ENCODE measurements around the gene ADAM33.

ADAM33 gene, protein sequence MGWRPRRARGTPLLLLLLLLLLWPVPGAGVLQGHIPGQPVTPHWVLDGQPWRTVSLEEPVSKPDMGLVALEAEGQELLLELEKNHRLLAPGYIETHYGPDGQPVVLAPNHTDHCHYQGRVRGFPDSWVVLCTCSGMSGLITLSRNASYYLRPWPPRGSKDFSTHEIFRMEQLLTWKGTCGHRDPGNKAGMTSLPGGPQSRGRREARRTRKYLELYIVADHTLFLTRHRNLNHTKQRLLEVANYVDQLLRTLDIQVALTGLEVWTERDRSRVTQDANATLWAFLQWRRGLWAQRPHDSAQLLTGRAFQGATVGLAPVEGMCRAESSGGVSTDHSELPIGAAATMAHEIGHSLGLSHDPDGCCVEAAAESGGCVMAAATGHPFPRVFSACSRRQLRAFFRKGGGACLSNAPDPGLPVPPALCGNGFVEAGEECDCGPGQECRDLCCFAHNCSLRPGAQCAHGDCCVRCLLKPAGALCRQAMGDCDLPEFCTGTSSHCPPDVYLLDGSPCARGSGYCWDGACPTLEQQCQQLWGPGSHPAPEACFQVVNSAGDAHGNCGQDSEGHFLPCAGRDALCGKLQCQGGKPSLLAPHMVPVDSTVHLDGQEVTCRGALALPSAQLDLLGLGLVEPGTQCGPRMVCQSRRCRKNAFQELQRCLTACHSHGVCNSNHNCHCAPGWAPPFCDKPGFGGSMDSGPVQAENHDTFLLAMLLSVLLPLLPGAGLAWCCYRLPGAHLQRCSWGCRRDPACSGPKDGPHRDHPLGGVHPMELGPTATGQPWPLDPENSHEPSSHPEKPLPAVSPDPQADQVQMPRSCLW

DNA sequence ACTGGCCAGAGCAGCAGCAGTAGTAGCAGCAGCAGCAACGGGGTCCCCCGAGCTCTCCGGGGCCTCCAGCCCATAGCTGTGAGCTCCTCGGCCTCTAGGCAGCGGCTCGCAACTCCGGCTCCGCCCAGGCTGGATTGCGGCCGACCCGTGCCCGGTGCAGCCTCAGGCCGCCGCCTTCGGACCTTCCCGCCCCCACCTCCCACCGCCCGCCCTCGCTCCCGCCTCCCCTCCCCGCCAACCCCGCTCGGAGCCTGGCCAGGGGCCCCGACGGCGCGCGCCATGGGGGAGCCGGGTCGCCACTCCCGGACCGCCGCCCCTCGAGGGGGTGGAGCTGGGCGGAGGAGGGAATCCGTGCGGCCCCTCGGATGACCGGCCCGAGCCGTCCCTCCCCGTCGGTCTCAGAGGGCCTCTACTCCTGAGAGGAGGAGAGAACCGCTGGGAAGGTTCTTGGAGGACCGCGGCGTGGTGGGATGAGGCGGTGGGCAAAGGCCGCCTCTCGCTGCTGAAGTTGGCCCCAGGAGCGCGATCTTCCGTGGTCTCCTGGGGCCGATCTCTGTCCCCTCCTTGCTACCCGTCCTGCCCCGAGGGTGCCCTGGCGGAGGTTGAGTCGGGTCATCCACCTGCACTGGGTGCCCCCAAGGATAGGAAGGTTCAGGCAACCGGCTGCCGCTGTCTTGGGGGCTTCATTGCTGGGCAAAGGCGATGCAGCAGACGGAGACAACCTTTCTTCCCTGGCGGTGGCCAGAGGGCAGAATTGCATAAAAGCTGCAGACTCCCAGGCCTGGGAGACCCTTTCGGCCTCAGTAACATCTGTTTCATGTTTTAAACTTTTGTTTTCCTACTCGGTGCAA, at the start of gene ADAM33:
Gene ADAM33, minus strand, starts transcription at position 80 of the 851 bp plus-strand sequence. Its CDS starts 6 bp downstream, at position 74.
- H2AFZ ChIP-seq (ENCODE audit: low read length), result no peak within 1 kb of the TSS
- no peaks in the 10 kb centered on the region for H4K20me1 ChIP-seq (ENCODE audit: insufficient read depth, low read length)
- H3K79me2 ChIP-seq (ENCODE audit: low read length), result no peaks in the 10 kb centered on the region
- no peaks in the 10 kb centered on the region for H3F3A ChIP-seq (ENCODE audit: insufficient read depth, low read length)
- H3K9ac ChIP-seq (ENCODE audit: low read length), result no peak within 1 kb of the TSS
- no peak within 1 kb of the TSS for H3K4me3 ChIP-seq (ENCODE audit: low read length)
- DNase-seq, result no peak
- H3K9me3 ChIP-seq (replicated peaks; ENCODE audit: insufficient read depth, low read length), result no peaks in the 10 kb centered on the region
- TF ChIP-seq, protein P1, sequence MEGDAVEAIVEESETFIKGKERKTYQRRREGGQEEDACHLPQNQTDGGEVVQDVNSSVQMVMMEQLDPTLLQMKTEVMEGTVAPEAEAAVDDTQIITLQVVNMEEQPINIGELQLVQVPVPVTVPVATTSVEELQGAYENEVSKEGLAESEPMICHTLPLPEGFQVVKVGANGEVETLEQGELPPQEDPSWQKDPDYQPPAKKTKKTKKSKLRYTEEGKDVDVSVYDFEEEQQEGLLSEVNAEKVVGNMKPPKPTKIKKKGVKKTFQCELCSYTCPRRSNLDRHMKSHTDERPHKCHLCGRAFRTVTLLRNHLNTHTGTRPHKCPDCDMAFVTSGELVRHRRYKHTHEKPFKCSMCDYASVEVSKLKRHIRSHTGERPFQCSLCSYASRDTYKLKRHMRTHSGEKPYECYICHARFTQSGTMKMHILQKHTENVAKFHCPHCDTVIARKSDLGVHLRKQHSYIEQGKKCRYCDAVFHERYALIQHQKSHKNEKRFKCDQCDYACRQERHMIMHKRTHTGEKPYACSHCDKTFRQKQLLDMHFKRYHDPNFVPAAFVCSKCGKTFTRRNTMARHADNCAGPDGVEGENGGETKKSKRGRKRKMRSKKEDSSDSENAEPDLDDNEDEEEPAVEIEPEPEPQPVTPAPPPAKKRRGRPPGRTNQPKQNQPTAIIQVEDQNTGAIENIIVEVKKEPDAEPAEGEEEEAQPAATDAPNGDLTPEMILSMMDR (IDR thresholded peaks at IDR 0.05; ENCODE audit: low read length), result no peak
- TF ChIP-seq EZH2 (optimal IDR thresholded peaks at IDR 0.05; ENCODE audit: low read depth, low read length), result no peak
- TF ChIP-seq EZH2phosphoT487 (IDR thresholded peaks at IDR 0.05; ENCODE audit: low read length), result no peak
- H3K27me3 ChIP-seq (replicated peaks; ENCODE audit: insufficient read depth, low read length), result peaks cover 67% of the 10 kb centered on the region
- no peaks in the 10 kb centered on the region for H3K9me2 ChIP-seq (replicated peaks; ENCODE audit: insufficient read depth, low read length)
- no peaks in the 10 kb centered on the region for H3K4me1 ChIP-seq (ENCODE audit: low read length)
- H3K4me2 ChIP-seq (ENCODE audit: low read depth, low read length), result no peak within 1 kb of the TSS
- H3K36me3 ChIP-seq (replicated peaks; ENCODE audit: insufficient read depth, low read length), result no peaks in the 10 kb centered on the region
- no peak within 1 kb of the TSS for H3K27ac ChIP-seq (ENCODE audit: low read length)

DNA sequence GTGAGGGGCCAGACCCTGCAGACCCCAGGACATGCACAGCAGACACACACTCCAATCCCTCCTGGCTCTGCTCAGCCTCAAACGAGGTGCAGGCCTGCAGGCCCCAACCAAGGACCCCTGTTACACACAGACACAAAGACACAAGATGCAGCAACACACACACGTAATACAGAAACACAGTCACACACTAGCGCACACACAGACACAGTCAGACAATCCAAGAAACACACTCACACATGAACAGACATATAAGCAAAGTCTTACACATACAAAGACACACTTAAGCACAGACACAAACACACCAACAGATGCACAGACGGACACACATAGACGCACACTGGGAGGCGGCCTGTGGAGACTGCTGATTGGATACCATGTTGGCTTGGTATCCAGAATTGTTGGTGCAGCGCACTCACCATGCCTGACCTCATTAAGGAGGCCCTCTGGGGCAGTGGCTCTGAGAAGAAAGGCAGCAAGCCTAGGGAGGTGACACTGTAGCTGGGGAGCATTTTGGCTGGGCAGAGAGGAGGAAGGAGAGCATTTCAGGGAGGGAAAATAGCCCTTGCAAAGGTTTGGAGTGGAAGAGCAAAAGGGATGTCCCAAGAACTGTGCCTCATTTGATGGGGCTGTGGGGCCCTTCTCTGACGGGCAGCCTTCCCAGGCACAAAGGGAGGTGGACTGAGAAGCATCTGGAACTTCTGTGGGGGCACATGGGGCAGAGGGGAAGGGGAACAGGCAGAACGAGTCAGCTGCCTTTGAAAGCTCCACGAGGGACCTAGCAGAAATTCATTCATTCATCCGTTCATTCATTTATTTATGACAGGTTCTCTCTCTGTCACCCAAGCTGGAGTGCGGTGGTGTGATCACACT, 49.2 kb upstream of the ADAM33 start:
- DNase-seq, result no peak
- peaks cover 43% of the 10 kb centered on the region for H3K27me3 ChIP-seq (replicated peaks; ENCODE audit: insufficient read depth, low read length)
- H3K9me2 ChIP-seq (replicated peaks; ENCODE audit: insufficient read depth, low read length), result no peaks in the 10 kb centered on the region
- no peaks in the 10 kb centered on the region for H3K4me1 ChIP-seq (ENCODE audit: low read length)
- H3K4me2 ChIP-seq (ENCODE audit: low read depth, low read length), result no peak overlapping the region
- no peak overlapping the region for H2AFZ ChIP-seq (ENCODE audit: low read length)
- no peak overlapping the region for H3K27ac ChIP-seq (ENCODE audit: low read length)
- TF ChIP-seq EZH2phosphoT487 (IDR thresholded peaks at IDR 0.05; ENCODE audit: low read length) (no peak), EZH2 (optimal IDR thresholded peaks at IDR 0.05; ENCODE audit: low read depth, low read length) (no peak)
- TF ChIP-seq, protein P1 (IDR thresholded peaks at IDR 0.05; ENCODE audit: low read length), result no peak
- H3K36me3 ChIP-seq (replicated peaks; ENCODE audit: insufficient read depth, low read length), result no peaks in the 10 kb centered on the region
- H3K79me2 ChIP-seq (ENCODE audit: low read length), result no peaks in the 10 kb centered on the region
- H3K9me3 ChIP-seq (replicated peaks; ENCODE audit: insufficient read depth, low read length), result no peaks in the 10 kb centered on the region
- no peak overlapping the region for H3K9ac ChIP-seq (ENCODE audit: low read length)
- H3K4me3 ChIP-seq (ENCODE audit: low read length), result no peak overlapping the region
- H4K20me1 ChIP-seq (ENCODE audit: insufficient read depth, low read length), result no peaks in the 10 kb centered on the region
- no peaks in the 10 kb centered on the region for H3F3A ChIP-seq (ENCODE audit: insufficient read depth, low read length)
